ENCODE measurements around the gene TNPO3. TPM values are rescaled to one million over a fixed set of nuclear protein-coding genes. Genes with fewer than 3 reads are reported as not detected.

Gene TNPO3
- total and polyA plus RNA-seq, 2 of the 4 experiments (the other 2 are of a cell fraction): 24.2 to 77.2 TPM

- peaks cover 69% of the 10 kb centered on the region for H3K27me3 ChIP-seq (ENCODE audit: control insufficient read depth, insufficient read depth, low read length)
- H4K5ac ChIP-seq (ENCODE audit: low read depth, low read length): no peak overlapping the region
- H2AK9ac ChIP-seq (replicated peaks; ENCODE audit: low read depth, low read length, poor library complexity): no peak overlapping the region
- no TSS peak for BruUV-seq (replicated peaks)
- no peaks in the 10 kb centered on the region for H3K79me1 ChIP-seq (ENCODE audit: low read depth in 1 of 2, low read length in 2 of 2)
- dilution Hi-C loops (cut with HindIII; ENCODE audit: low sequenced_read_pairs, unreplicated experiment): no loop called here
- peak overlapping the region; percentile 9; the same call in 1 of the 2 replicates for H3K4me3 ChIP-seq (ENCODE audit: insufficient read depth, low read depth, low read length)
- no peak overlapping the region for H2BK20ac ChIP-seq (ENCODE audit: low read depth, low read length)
- no peak overlapping the region for H4K91ac ChIP-seq (ENCODE audit: insufficient read depth, low read depth, low read length)
- no peak overlapping the region for H2AK5ac ChIP-seq (ENCODE audit: low read depth, low read length)
- peak; percentile 70 for ATAC-seq (ENCODE audit: low read depth)
- no peak overlapping the region for H2BK5ac ChIP-seq (ENCODE audit: low read depth, low read length, poor library complexity, severe bottlenecking)
- H4K8ac ChIP-seq (ENCODE audit: low read depth in 2 of 2, low read length in 2 of 2): no peak overlapping the region; a peak in 1 of 4 replicates
- no peaks in the 10 kb centered on the region for H4K20me1 ChIP-seq (ENCODE audit: insufficient read depth, low read length)
- peak; percentile 23 for DNase-seq
- H2BK120ac ChIP-seq (ENCODE audit: low read depth, low read length): no peak overlapping the region
- no peak overlapping the region for H3K27ac ChIP-seq (ENCODE audit: insufficient read depth, low read length)
- in situ Hi-C loops (cut with MboI; ENCODE audit: low sequenced_read_pairs): no loop called here
- no peak overlapping the region for H2BK15ac ChIP-seq (ENCODE audit: low read depth, low read length)
- no peak overlapping the region for H3K4ac ChIP-seq (ENCODE audit: low read depth, low read length)
- intact Hi-C loops (cut with micrococcal nuclease): no loop called here
- H3K18ac ChIP-seq (ENCODE audit: low read depth, low read length): no peak overlapping the region
- ChIA-PET POLR2A (ENCODE audit: unreplicated experiment) (no interaction called here), CTCF (interaction anchor here (1.4 to 1.9 kb wide), 2 partner anchors 26 to 182 kb away, joined by 4 to 6 read pairs; no protein-coding TSS in a partner anchor)
- H3K4me1 ChIP-seq (ENCODE audit: control insufficient read depth, insufficient read depth, low read length): no peaks in the 10 kb centered on the region
- H3K36me3 ChIP-seq (ENCODE audit: control insufficient read depth, insufficient read depth, low read length): no peaks in the 10 kb centered on the region
- 9% methylated on average over 6 of the region's 42 CpGs; no CpG with 5 or more reads in 1 of the 2 experiments for WGBS, 2 experiments (ENCODE audit: extremely low coverage in 2 of 2, insufficient read length in 1 of 2)
- H3K14ac ChIP-seq (replicated peaks; ENCODE audit: low read depth, low read length): no peak overlapping the region
- H3K9ac ChIP-seq (ENCODE audit: low read depth, low read length): no peak overlapping the region
- H3K4me2 ChIP-seq (ENCODE audit: low read depth, low read length): peak overlapping the region; percentile 31; the same call in 1 of the 2 replicates
- no peak overlapping the region for H3K56ac ChIP-seq (ENCODE audit: extremely low read depth, insufficient read depth, low read length)
- H3K9me1 ChIP-seq (ENCODE audit: insufficient read depth, low read length): no peaks in the 10 kb centered on the region
- H3K9me3 ChIP-seq (ENCODE audit: control insufficient read depth, insufficient read depth, low read length): no peaks in the 10 kb centered on the region
- H3K23ac ChIP-seq (ENCODE audit: low read depth, low read length): no peak overlapping the region
- H2AFZ ChIP-seq (replicated peaks; ENCODE audit: low read length, poor library complexity): peak overlapping the region; percentile 95
- no peak for TF ChIP-seq MAFK (IDR thresholded peaks at IDR 0.05; ENCODE audit: low read depth, low read length)
- no peak for TF ChIP-seq CHD1 (IDR thresholded peaks at IDR 0.05; ENCODE audit: low read depth, low read length)
- no peak for TF ChIP-seq POLR2A (IDR thresholded peaks at IDR 0.05; ENCODE audit: low read depth, low read length)
- no peak for TF ChIP-seq FOS (IDR thresholded peaks at IDR 0.05; ENCODE audit: low read depth, low read length)
- TF ChIP-seq NFE2L2 (IDR thresholded peaks at IDR 0.05; ENCODE audit: low read depth, low read length): no peak
- no peak for TF ChIP-seq CEBPB (IDR thresholded peaks at IDR 0.05; ENCODE audit: low read depth, low read length)
- TF ChIP-seq RCOR1 (IDR thresholded peaks at IDR 0.05; ENCODE audit: insufficient replicate concordance, low read length): no peak
- TF ChIP-seq USF2 (IDR thresholded peaks at IDR 0.05; ENCODE audit: low read depth, low read length): no peak
- TF ChIP-seq MAZ (IDR thresholded peaks at IDR 0.05; ENCODE audit: borderline replicate concordance, low read depth, low read length): no peak
- TF ChIP-seq MXI1 (IDR thresholded peaks at IDR 0.05; ENCODE audit: borderline replicate concordance, low read depth, low read length): no peak
- no peak for TF ChIP-seq ELK1 (IDR thresholded peaks at IDR 0.05; ENCODE audit: borderline replicate concordance, low read depth, low read length)
- no peak for TF ChIP-seq RAD21 (IDR thresholded peaks at IDR 0.05; ENCODE audit: low read length)
- no peak for TF ChIP-seq CTCF (conservative IDR thresholded peaks at IDR 0.05; ENCODE audit: low read depth, low read length)
- no peak for TF ChIP-seq RFX5 (IDR thresholded peaks at IDR 0.05; ENCODE audit: low read depth, low read length)
Measured at GRCh38 chr7:128909625-128910568, 145.0 kb downstream of the TNPO3 start.
